IPS-18a (cell line): Measurements from ENCODE around the gene MAP3K20.

Experiments used
- H3K27ac ChIP-seq: one replicate; pipeline ENCODE4 v1.5.1; 2013; ENCODE audit warnings: low read length
- H3K27me3 ChIP-seq: one replicate; pipeline ENCODE4 v1.6.1; 2013; ENCODE audit warnings: mild to moderate bottlenecking, low read length; ENCODE audit not compliant: control insufficient read depth, insufficient read depth
- H3K36me3 ChIP-seq: one replicate; pipeline ENCODE4 v1.6.1; 2013; ENCODE audit warnings: low read depth, low read length; ENCODE audit not compliant: control insufficient read depth
- H3K4me1 ChIP-seq: one replicate; pipeline ENCODE4 v1.6.1; 2013; ENCODE audit warnings: low read depth, low read length; ENCODE audit not compliant: control insufficient read depth
- H3K4me3 ChIP-seq: one replicate; pipeline ENCODE4 v1.5.1; 2013; ENCODE audit warnings: low read length
- H3K9ac ChIP-seq: one replicate; pipeline ENCODE4 v1.6.1; 2013; ENCODE audit warnings: mild to moderate bottlenecking, low read length, moderate library complexity
- H3K9me3 ChIP-seq: one replicate; pipeline ENCODE4 v1.6.1; 2013; ENCODE audit warnings: low read depth, low read length; ENCODE audit not compliant: control insufficient read depth

MAP3K20 gene

GRCh38 chr2:173075781-173076580 lies at the start of gene MAP3K20:
Gene MAP3K20 (plus strand): TSS chr2:173075846. CDS start chr2:173091032, 15,186 bp downstream.
- no peaks in the 10 kb centered on the region for H3K9me3 ChIP-seq
- H3K9ac ChIP-seq: peak within 1 kb of the TSS; percentile 86
- no peaks in the 10 kb centered on the region for H3K27me3 ChIP-seq
- peaks cover 6% of the 10 kb centered on the region for H3K4me1 ChIP-seq
- no peak within 1 kb of the TSS for H3K27ac ChIP-seq
- H3K4me3 ChIP-seq: peak within 1 kb of the TSS; percentile 91
- no peaks in the 10 kb centered on the region for H3K36me3 ChIP-seq

GRCh38 chr2:173026479-173026878 lies 49.2 kb upstream of the MAP3K20 start:
- no peaks in the 10 kb centered on the region for H3K4me1 ChIP-seq
- H3K9me3 ChIP-seq: no peaks in the 10 kb centered on the region
- H3K27ac ChIP-seq: no peak overlapping the region
- no peaks in the 10 kb centered on the region for H3K36me3 ChIP-seq
- no peak overlapping the region for H3K9ac ChIP-seq
- no peak overlapping the region for H3K4me3 ChIP-seq
- H3K27me3 ChIP-seq: no peaks in the 10 kb centered on the region

- no peaks in the 10 kb centered on the region for H3K4me1 ChIP-seq
- no peak overlapping the region for H3K4me3 ChIP-seq
Observed at GRCh38 chr2:173027181-173028128, 48.2 kb upstream of the MAP3K20 start.

GRCh38 chr2:173028141-173028540 lies 47.5 kb upstream of the MAP3K20 start:
- Histone ChIP-seq H3K9me3 (no peaks in the 10 kb centered on the region), H3K4me1 (no peaks in the 10 kb centered on the region), H3K4me3 (no peak overlapping the region), H3K27ac (no peak overlapping the region), H3K27me3 (no peaks in the 10 kb centered on the region), H3K9ac (no peak overlapping the region), H3K36me3 (no peaks in the 10 kb centered on the region)

More at GRCh38 chr2:173027181-173028128, 48.2 kb upstream of the MAP3K20 start:
- Histone ChIP-seq H3K27ac (no peak overlapping the region), H3K36me3 (no peaks in the 10 kb centered on the region), H3K9me3 (no peaks in the 10 kb centered on the region), H3K9ac (no peak overlapping the region), H3K27me3 (no peaks in the 10 kb centered on the region)

GRCh38 chr2:173028671-173029070 lies 47.0 kb upstream of the MAP3K20 start:
- Histone ChIP-seq H3K36me3 (no peaks in the 10 kb centered on the region), H3K27me3 (no peaks in the 10 kb centered on the region), H3K9me3 (no peaks in the 10 kb centered on the region), H3K4me3 (no peak overlapping the region), H3K27ac (no peak overlapping the region), H3K4me1 (no peaks in the 10 kb centered on the region), H3K9ac (no peak overlapping the region)

- Histone ChIP-seq H3K9ac (no peak overlapping the region), H3K36me3 (no peaks in the 10 kb centered on the region), H3K4me1 (no peaks in the 10 kb centered on the region), H3K9me3 (no peaks in the 10 kb centered on the region), H3K27me3 (no peaks in the 10 kb centered on the region), H3K4me3 (no peak overlapping the region), H3K27ac (no peak overlapping the region)
Observed at GRCh38 chr2:173030561-173031490, 44.8 kb upstream of the MAP3K20 start.

GRCh38 chr2:173032032-173032431 lies 43.6 kb upstream of the MAP3K20 start:
- H3K9ac ChIP-seq: no peak overlapping the region
- H3K27ac ChIP-seq: no peak overlapping the region
- no peaks in the 10 kb centered on the region for H3K4me1 ChIP-seq
- H3K9me3 ChIP-seq: no peaks in the 10 kb centered on the region
- H3K4me3 ChIP-seq: no peak overlapping the region
- H3K36me3 ChIP-seq: no peaks in the 10 kb centered on the region
- no peaks in the 10 kb centered on the region for H3K27me3 ChIP-seq

GRCh38 chr2:173033084-173033483 lies 42.6 kb upstream of the MAP3K20 start:
- no peaks in the 10 kb centered on the region for H3K9me3 ChIP-seq
- H3K4me1 ChIP-seq: no peaks in the 10 kb centered on the region
- H3K27me3 ChIP-seq: no peaks in the 10 kb centered on the region
- H3K4me3 ChIP-seq: no peak overlapping the region
- no peak overlapping the region for H3K27ac ChIP-seq
- H3K9ac ChIP-seq: no peak overlapping the region
- H3K36me3 ChIP-seq: no peaks in the 10 kb centered on the region

- no peaks in the 10 kb centered on the region for H3K9me3 ChIP-seq
- no peaks in the 10 kb centered on the region for H3K4me1 ChIP-seq
- H3K4me3 ChIP-seq: no peak overlapping the region
- no peaks in the 10 kb centered on the region for H3K36me3 ChIP-seq
- H3K27ac ChIP-seq: no peak overlapping the region
- H3K27me3 ChIP-seq: no peaks in the 10 kb centered on the region
- no peak overlapping the region for H3K9ac ChIP-seq
Observed at GRCh38 chr2:173034143-173034542, 41.5 kb upstream of the MAP3K20 start.

GRCh38 chr2:173037245-173038120 lies 38.2 kb upstream of the MAP3K20 start:
- H3K9me3 ChIP-seq: no peaks in the 10 kb centered on the region
- no peaks in the 10 kb centered on the region for H3K36me3 ChIP-seq
- no peaks in the 10 kb centered on the region for H3K27me3 ChIP-seq
- H3K4me1 ChIP-seq: no peaks in the 10 kb centered on the region
- no peak overlapping the region for H3K9ac ChIP-seq
- H3K4me3 ChIP-seq: no peak overlapping the region
- H3K27ac ChIP-seq: no peak overlapping the region
